ENCODE measurements around the gene RAB17.

RAB17 gene

DNA sequence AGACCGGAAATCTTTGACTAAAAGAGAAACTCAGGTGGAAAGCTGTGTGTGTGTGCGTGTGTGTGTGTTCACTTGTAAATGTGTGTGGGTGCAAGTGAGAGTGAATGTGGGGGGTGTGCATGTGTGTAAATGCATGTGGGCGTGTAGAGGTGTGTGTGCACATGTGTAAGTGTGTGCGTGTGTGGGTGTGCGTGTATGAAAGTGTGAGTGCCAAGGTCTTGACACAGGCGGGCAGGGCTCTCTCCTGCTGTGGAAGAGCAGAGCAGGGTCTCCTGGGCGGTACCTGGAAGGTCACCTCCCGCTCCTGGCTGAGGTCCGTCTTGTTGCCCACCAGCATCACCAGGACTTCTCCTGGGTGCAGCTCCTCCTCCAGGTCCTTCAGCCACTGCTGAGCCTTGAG, 13.6 kb downstream of the RAB17 start:
- DNase-seq: no peak

DNA sequence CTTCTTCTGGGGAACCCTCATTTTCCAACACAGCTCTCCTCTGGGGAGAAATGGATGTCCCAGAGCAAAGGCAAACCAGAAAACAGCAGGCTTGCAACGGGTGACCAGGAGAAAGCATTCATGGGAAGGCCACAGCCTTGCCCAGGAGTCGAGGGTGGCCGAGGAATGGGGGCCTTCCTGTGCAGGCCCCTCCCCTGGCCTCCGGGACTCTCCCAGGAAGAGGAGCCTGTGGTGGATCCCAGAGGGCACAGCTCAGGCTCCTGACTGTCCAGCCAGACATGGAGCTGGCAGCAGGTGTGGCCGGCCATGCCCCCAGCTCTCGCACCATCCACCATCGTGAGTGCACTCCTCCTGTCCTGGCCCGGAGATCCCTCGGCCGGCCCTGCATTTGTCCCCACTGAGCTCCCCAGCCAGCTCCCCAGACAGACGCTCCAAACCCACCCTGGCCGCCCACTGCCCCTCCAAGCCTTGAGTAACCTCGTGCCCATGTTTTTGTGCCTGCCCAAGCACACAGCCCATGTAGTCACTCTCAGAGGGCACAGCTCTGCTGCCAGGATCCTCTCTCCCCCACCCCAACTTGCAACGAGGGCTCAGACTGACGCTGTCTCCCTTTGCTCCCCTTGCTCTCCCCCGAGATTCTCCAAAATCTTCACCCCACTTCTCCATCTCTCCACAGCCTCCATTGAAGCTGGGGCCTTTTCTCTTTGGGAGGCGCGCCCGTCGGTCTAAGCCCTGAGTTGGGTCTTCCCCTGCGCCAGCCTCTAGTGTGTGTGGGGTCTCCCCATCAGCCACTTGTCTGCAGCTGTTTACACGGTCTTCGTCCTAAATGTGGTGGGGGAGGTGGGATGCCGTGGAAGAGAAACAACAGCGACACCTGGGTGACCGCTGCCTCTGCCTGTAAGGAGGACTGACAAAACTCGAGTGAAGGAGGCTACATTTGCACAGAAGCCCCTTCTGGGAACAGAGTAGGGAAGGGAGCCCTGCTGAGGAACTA, 14.4 kb downstream of the RAB17 start:
- no peak for DNase-seq

DNA sequence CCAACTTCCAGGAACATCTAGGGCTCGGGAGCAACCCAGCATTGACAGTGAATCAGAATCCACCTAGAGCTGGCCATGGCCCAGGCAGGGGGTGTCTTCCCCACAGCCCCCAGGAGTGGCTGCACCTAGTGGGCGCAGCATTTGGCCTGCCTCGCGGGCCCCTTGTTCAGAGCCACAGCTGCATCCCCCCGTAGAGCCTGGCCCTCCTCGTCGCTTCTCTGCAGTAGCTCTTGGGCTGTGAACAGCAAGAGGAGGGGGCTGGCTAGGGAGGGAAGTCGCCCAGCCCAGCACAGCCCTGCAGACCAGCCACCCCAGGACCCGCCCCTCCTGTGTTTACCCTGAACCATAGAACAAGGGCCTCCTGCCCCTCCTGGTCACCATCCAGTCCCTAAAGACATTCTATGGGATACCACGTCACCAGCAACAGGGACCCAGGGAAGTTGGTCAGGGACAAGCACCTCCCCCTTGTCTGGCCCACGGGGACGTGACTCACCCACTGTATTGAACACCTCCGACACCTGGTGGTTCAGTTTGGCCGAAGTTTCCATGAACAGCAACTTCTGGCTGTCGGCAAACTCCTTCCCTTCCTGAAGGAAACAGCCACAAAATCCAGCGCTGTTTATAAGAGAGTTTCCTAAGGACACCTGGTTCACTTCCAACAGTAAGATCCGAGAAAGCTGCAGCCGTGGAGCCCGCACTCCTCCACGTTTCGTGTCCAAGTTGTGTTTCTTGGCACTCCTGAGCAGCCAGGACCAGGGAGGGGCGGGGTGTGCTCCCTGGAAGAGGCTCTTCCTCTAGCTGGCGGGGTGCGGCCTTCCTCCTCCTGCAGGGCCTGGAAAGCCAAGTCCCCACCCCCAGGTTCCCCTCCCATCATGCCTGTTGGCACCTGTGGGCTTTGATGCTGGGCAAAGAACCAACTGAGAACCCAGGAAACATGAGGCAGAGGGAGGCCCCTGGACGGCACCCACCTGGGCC, 15.4 kb downstream of the RAB17 start:
- no peak for DNase-seq

DNA sequence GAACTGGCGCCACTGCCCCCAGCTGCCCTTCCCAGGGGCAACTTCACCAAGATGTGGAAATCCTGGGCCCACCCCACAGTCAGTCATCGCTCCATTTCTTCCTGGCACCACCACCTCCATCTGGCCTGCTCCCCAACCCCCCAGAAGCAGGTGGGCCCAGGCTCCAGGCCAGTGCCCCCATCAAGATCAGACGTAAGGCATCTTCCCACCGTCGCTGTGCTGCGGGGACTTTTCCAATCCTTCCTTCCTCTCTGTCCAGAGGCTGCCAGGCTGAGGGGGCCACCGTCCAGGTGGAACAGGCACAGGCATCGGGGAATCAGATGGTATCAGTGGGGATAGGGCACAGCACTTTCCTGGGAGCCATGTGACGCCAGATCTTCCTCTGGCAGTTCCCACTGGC, 16.1 kb downstream of the RAB17 start:
- DNase-seq: no peak

DNA sequence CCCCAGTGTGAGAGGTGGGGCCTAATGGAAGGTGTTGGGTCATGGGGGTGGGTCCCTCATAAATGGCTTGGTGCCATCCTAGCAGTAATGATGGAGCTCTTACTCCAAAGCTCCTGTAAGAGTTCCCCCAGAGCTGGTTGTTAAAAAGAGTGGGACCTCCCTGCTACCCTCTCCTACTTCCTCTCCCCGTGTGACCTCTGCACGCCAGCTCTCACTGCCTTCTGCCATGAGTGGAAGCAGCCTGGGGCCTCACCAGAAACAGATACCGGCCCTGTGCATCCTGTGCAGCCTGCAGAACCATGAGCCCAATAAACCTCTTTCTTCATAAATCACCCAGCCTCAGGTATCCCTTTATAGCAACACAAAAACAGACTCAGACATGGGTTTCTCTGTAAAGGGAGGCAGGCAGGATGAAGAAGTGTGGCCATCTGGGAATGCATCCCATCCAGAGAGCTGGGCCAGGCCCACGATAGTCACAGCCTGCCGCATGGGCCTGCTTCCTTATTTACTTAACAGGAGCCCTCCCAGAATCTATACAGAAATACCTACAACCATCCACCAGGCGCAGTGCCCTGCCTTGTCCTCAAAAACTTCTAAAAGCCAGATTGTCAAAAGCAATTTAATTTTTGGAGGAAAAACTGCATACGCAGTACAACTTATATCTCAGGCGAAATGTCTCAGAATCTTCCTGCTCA, 16.7 kb downstream of the RAB17 start:
- DNase-seq: no peak

DNA sequence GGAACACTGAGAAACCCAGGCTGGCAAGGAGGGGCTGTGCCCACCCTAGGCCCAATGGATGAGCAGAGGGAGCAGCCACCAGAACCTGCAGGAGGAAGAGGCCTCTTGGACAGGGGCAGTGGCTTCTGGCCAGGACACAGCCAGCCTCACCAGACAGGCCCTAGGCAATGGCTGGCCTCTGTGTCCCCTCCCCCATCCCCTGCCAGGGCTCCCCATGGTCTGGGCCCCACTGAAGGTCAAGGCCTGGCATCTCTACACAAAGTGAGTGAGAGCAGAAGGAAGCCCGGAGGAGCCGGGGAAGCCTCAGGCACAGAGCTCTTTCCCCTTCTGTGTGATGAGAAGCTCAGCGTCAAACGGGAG, 17.8 kb downstream of the RAB17 start:
- no peak for DNase-seq

DNA sequence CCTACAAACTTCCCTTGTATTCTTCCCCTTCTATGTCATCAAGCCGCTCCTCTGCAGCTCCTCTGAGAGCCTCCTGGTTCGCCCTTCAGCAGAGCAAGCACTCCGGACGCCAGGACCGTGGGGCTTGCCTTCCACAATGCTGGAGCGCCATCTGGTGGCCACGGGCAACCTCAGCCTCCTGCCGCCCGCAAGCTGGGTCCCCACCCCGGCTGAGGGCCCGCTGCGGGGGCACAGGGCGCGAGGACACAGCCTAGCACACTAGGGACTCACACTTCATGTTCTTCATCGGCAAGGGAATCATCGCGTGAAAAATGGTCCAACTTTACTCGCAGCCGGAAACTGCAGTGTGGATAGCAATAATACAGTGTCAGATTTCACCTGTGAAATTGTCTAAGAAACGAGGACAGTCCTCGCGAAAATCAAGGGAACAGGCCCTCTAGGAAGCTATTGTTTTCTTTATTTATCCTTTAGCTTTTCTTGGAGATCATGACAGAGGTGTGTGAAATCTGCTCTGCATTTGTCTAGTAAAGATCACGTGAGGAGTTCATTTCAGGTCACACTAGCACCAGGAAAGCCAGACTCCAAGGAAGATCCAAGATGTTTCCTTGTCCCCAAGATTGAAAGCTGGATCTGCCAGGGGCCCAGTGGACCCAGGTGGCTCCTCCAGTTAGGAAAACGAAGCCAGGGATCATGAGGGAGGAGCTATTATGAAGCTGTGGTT, 18.4 kb downstream of the RAB17 start:
- peak in 13 of 14 donors; percentile 7 to 85 (median 68) for DNase-seq

DNA sequence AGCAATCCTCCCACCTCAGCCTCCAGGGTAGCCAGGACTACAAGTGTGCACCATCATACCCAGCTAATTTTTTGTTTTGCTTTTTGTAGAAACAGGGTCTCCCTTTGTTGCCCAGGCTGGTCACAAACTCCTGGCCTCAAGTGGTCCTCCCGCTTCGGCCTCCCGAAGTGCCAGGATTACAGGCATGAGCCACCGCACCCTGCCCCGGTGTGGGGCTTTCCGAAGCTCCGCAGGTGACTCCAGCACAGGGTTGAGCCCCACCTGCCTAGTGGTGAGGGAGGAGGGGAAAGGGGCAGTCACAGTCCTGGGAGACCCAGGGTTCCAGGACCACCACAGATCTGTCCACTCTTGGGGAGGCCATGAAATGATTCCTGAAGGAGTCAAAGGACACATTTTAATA, 19.0 kb downstream of the RAB17 start:
- no peak for DNase-seq

DNA sequence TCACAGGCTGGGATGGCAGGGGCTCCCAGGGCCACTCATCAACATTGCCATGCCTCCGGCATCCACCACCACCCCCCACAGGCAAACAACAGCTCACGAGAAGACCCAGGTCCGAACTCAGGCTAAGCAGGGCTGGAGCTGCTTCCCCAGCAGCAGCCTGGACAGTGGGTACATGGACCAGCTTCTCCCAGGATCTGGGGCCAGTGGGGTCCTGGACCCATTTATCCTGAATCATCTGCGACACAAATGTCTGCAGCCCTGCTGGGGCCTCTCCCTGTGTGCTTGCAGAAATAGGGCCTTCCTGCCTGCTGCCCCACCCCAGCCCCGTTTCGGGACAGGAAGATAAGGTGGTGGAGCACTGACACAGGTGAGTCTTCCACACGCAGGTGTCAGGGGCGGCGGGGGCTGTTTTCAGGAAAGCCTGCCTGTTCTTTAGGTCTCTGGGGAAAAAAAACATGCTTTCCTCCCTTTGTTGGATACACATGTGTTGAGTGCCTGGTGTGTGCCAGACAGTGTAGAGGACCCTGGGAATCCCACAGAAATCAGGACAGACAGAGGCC, 19.7 kb downstream of the RAB17 start:
- DNase-seq: no peak

DNA sequence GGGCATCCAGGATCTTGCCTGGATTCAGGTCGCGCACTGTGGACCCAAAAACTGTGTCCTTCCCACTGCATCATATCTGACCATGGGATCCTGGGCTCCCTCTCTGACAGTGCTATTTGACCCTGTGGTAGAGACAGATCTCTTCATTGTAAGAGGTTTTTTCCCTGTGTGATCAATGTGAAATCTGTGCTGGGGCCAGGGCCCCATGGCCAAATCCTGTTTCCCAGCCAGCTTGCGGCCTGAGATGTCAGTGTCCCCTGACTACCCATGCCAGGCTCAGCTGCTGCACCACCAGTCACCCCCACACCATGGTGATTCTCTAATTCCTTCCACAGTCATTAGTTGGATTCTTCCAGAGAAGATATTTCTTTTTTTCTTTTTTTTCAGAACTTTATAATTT, 20.6 kb downstream of the RAB17 start:
- no peak for DNase-seq

DNA sequence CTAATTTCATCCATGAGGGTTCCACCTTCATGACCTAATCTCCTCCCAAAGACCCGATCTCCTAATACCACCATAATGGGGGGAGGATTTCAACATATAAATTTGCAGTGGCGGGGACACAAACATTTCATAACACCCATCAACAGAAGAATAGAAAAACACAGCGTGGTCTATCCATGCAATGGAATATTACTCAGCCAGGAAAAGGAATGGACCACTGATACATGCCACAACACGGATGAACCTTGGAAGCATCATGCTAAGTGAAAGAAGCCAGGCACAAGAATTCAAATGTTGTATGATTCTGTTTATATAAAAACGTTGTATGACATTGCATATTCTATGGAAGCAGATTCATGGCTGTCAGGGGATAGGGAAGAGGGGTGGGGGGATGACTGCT, 21.5 kb downstream of the RAB17 start:
- no peak for DNase-seq

DNA sequence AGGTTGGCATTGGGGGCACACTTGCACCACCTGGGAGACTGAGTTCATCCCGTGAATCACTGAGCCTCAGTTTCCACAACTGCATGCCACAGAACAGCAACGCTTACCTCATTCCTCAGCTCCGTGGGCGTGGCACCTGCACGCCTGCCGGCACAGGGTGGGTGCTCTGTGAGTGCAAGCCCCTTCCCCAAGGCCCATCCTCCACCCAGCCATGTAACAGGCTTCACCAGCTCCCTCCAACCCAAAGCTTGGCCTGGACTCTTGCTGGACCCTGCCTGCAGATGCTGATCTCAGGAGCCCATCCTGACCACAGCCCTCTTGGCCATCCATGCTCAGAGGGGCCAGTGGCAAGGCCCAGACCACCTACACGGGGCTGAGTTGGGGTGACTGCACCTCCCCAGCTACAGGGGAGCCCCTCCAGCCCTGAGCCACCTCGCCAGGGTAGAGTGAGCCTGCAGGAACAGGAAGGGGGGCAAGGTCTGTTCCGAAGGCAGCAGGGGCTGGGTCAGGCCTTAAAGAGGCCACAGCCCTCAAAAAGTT, 22.3 kb downstream of the RAB17 start:
- DNase-seq: no peak

DNA sequence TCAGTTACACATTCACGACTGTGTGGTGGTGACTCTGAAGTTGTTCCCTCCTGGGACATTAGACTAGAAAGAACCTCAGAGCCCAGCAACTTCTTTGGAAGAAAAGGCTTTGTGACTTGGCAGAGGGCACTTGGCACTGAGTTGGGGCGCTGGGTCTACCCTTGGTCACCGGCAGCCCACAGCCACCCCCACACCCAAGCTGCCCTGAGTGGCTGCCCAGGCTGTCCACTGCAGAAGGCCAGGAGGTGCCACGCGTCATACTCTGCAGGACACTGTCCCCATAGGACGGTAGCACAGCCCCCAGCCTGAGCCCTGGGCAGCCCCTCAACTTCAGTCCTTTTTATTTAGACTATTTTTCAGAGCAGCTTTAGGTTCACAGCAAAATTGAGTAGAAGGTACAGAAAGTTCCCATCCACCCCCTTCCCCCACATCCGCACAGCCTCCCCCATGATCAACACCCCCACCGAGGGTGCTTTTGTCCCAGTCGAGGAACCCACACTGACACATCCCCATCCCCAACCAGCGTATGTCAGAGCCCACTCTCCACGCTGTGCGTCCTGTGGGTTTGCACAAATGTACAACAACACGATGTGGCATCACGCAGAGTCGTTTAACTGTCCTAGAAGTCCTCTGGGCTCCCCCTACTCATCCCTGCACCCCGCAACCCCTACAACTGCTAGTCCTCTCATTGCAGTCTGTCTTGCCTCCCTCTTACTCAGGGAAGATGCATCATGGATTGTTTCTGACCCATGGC, 23.1 kb downstream of the RAB17 start:
- peak in 5 of 14 donors; percentile 28 to 50 (median 36) for DNase-seq

DNA sequence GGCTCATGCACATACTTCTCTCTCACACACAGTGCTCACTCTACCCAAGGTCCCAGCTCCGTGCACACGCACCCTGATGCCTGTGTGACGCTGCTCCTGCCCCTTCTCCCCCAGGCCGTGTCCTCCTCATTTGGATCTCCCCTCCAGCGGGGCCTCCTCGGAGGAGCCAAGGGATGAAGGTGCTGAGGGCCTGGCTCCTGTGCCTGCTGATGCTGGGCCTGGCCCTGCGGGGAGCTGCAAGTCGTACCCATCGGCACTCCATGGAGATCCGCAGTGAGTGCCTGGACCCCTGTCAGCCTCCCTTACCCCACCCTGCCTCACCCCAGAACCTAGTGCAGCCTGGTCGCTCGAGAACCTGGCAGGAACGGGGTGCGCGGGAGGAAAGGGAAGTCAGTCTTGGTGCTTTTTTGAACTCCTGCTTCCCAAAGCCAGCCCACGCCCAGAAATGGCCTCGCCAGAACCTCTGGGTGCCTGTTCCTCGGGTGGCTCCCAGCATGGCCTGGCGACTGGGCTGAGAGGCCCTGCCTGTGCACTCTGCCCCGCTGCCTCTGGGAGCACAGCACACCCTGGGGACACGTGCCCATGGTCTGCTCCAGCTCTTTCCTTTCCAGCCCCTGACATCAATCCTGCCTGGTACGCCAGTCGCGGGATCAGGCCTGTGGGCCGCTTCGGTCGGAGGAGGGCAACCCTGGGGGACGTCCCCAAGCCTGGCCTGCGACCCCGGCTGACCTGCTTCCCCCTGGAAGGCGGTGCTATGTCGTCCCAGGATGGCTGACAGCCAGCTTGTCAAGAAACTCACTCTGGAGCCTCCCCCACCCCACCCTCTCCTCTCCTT, 23.9 kb downstream of the RAB17 start, which contains the start of gene PRLH:
Gene PRLH (plus strand): TSS at position 174 of the 835 bp plus-strand sequence. CDS start 0 bp downstream, at position 174.
- DNase-seq: no peak

DNA sequence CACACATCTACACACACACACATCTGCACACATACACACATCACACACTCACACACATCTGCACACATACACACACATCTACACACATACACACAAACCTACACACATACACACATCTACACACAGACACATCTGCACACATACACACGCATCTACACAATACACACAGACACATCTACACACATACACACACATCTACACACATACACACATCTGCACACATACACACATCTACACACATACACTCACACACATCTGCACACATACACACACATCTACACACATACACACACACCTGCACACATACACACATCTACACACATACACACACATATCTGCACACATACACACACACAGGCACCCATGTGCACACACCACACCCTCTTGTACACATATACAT, 24.6 kb downstream of the RAB17 start:
- no peak for DNase-seq

DNA sequence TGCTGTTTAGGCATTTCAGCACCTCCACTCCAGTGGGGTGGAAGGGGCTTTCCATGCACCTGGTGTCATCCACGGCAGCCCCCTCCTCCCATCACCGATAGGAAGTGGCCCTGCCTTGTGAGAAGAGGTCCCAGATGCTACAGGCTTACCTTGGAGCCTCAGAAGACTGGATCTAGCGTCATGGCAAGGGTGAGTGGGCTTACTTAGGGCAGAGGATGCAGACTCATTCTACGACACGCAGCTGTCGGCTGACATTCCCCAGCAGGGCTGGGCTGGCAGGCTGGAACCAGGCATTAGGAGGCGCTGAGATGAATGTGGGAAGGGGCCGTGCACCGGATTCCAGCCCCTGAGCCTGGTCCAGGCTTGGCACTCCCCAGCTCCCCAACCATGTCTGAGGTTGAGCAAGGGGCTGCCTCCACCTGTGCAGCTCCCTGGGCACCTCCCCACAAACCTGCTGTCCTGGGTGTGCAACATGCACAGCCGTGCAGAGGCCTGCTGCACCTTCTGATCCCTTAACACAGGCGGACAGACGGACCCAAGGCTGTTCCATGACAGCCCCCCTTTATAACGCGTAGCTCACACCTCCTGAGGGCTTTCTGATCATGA, 25.9 kb downstream of the RAB17 start:
- no peak for DNase-seq

DNA sequence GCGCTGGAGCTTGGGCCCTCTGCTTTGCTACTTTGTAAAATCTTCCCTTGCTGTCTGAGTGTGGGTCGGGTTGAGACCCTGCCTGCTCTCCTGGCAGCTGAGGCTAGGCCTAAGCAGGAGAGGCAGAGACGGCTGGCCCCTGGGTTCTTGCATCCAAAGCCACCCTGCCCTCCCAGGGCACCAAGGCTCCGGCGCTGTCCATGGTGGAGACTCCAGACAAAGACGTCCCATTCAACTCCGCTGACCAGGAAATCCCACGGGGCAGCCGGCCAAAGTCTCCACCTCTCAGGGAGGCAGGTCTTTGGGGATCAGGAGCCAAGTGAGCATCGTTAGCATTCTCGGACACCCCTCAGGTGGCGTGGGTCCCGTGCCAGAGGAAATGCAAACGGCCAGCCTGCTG, 26.7 kb downstream of the RAB17 start:
- no peak for DNase-seq

DNA sequence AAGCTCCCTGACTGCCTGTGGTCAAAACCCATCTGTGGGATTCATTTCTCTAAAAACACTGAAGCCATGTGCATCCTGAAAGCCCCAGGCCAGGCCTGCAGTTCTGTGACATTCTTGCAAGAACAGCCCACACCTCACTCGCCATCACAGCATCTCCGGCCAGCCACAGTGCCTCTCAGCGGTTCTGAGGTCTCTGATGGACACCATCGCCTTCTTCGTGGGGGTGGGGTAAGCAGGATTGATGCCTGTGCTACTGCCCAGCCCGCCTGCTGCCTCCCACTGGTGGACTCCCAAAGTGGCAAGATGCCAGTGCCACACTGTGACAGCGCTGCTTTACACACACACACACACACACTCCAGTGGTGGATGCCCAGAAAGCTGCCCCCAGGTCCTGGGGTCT, 29.3 kb downstream of the RAB17 start:
- DNase-seq: no peak

All from C1 segment of cervical spinal cord (tissue), 14 donors.